MM.1S (cell line): ENCODE data around the gene GBP4.

ENCODE experiments used
- EZH2 ChIP-seq: fragments of 300-600 bp; sonication (generic); optimal IDR thresholded peaks from 2 replicates; pipeline ENCODE3; 2017; ENCODE audit warnings: low read depth, mild to moderate bottlenecking, antibody characterized with exemption, low read length, mixed read lengths
- TF ChIP-seq, protein P1 (sequence below): fragments of 300-600 bp; sonication (generic); IDR thresholded peaks from 2 replicates; pipeline ENCODE4 v1.5.1; 2016; ENCODE audit warnings: antibody characterized with exemption, low read length, mixed read lengths

DNA sequence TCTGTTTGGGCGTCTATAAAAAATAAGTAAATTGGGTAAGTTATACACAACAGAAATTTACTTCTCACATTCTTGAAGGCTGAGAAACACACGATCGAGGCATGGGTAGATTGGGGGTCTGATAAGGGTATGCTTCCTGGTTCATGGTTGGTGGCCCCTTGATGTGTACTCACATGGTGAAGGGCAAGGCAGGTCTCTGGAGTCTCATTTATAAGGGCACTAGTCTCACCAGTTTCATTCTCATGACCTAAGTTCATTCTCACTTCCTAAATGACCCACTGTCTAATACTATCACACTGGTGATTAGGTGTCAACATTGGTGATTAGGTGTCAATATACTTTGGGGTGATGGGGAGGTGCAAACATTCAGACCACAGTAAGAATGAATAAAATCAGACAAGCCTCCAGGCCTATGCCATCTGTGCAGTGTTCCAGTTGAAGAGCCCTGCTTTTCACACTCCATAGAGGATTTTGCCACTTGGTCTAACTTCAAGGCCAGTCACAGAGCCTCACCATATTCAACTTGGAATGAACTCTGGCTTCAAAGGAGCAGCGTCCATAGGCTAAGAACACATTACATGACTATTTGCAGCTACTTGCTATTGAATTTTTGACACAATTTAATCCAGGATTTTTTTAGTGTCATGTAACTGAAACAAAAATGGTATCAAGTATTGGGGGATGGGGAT, 2.5 kb upstream of the GBP4 start:
- TF ChIP-seq, protein P1, sequence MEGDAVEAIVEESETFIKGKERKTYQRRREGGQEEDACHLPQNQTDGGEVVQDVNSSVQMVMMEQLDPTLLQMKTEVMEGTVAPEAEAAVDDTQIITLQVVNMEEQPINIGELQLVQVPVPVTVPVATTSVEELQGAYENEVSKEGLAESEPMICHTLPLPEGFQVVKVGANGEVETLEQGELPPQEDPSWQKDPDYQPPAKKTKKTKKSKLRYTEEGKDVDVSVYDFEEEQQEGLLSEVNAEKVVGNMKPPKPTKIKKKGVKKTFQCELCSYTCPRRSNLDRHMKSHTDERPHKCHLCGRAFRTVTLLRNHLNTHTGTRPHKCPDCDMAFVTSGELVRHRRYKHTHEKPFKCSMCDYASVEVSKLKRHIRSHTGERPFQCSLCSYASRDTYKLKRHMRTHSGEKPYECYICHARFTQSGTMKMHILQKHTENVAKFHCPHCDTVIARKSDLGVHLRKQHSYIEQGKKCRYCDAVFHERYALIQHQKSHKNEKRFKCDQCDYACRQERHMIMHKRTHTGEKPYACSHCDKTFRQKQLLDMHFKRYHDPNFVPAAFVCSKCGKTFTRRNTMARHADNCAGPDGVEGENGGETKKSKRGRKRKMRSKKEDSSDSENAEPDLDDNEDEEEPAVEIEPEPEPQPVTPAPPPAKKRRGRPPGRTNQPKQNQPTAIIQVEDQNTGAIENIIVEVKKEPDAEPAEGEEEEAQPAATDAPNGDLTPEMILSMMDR: no peak
- TF ChIP-seq EZH2: no peak
